ENCODE results near the gene PALM. TPM values are rescaled to one million over a fixed set of nuclear protein-coding genes. Genes with fewer than 3 reads are reported as not detected.

The PALM gene
- total RNA-seq (100 to 1,000 TPM in 5 of 7 donors, 10 to 100 TPM in 2; 36.1 to 169 (median 126) TPM), polyA plus RNA-seq (10 to 100 TPM in 1 of 2 donors, 1 to 10 TPM in 1; 2.9 to 66.9 TPM)
- long read RNA-seq, donor 1, partial matches to known transcripts, result 62 of 68 reads
- long read RNA-seq, donor 1, other reads (novel, unspliced or antisense), result 5 of 68 reads
- long read RNA-seq, donor 2, transcript PALM-201 (8 exons, 2,755 nt), result major isoform, 5 of 7 reads
- long read RNA-seq, donor 2, partial matches to known transcripts, result 0 of 7 reads
- long read RNA-seq, donor 2, other reads (novel, unspliced or antisense), result 0 of 7 reads
- long read RNA-seq, donor 3, transcript PALM-202 (9 exons, 2,725 nt), result major isoform, 34 of 126 reads
- long read RNA-seq, donor 3, partial matches to known transcripts, result 14 of 126 reads
- long read RNA-seq, donor 3, other reads (novel, unspliced or antisense), result 76 of 126 reads

- peak within 1 kb of the TSS; percentile 93 for H3K27ac ChIP-seq
- TF ChIP-seq POLR2A (IDR thresholded peaks at IDR 0.05), result no peak
- TF ChIP-seq, protein P1, sequence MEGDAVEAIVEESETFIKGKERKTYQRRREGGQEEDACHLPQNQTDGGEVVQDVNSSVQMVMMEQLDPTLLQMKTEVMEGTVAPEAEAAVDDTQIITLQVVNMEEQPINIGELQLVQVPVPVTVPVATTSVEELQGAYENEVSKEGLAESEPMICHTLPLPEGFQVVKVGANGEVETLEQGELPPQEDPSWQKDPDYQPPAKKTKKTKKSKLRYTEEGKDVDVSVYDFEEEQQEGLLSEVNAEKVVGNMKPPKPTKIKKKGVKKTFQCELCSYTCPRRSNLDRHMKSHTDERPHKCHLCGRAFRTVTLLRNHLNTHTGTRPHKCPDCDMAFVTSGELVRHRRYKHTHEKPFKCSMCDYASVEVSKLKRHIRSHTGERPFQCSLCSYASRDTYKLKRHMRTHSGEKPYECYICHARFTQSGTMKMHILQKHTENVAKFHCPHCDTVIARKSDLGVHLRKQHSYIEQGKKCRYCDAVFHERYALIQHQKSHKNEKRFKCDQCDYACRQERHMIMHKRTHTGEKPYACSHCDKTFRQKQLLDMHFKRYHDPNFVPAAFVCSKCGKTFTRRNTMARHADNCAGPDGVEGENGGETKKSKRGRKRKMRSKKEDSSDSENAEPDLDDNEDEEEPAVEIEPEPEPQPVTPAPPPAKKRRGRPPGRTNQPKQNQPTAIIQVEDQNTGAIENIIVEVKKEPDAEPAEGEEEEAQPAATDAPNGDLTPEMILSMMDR (IDR thresholded peaks at IDR 0.05), result peak in 1 of 3 donors; percentile 6
- H3K9me3 ChIP-seq, result no peaks in the 10 kb centered on the region
- H3K4me1 ChIP-seq (ENCODE audit: insufficient read depth), result peaks cover 3% of the 10 kb centered on the region
- H3K27me3 ChIP-seq, result no peaks in the 10 kb centered on the region
- WGBS, 3 donors, result 5 to 10% (median 9%) methylated on average over 28 to 77 of the region's 93 CpGs
- peak within 1 kb of the TSS; percentile 80 for H3K4me3 ChIP-seq
- no peaks in the 10 kb centered on the region for H3K36me3 ChIP-seq
- intact Hi-C loops (cut with DNase I), result no loop called here
- DNase-seq, result peak; percentile 52 to 76 (median 70)
These were observed at the start of gene PALM for GRCh38 chr19:708154-709143. PALM (plus strand) TSS chr19:708935; CDS start chr19:709147, 212 bp downstream.

- H3K4me3 ChIP-seq, result peak overlapping the region; percentile 86
These were observed 47.8 kb upstream of the PALM start for GRCh38 chr19:660793-661426.

DNA sequence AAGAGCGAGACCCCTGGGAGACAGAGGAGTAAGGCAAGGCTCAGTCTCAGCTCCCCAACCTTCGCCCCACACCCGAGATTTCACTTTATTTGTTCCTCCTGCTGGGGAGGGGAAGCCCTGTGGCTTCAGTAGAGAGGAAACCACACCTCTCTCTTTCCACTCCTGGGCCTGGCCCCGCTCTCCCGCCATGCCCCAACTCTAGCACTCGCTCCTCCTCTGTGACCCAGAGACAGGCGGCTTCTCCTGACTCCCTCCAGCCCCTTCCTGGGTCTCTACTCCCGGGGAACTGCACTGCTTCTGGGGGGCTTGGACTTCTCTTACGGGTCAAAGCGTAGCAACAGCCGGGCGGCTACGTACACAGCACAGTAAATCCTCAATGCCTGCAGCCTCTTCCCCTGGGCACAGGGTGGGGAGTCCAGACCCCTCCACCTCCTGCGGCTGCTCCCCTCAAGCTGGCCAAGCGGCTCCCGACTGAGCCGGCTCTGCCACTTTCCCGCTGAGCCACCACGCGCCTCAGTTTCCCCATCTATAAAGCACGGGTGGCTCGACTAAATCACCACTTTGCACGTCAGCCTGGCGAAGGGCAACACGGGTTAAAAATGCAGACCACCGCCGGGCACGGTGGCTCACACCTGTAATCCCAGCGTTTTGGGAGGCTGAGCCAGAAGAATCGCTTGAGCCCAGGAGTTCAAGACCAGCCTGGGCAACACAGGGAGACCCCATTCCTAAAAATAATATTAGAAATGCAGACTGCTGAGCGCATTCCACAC is 47.1 kb upstream of the PALM start:
- intact Hi-C loops (cut with DNase I), result loop anchor here in 2 of 4 donors (5.0 to 10.0 kb wide), 2 partner anchors 71 to 233 kb away; partner anchors contain the start of genes MED16 (in 1 of the 2) and RNU6-9 (in 1 of the 2)
- WGBS, 3 donors, result 11 to 22% (median 12%) methylated on average over 31 of the region's 31 CpGs
- Histone ChIP-seq H3K4me1 (ENCODE audit: insufficient read depth) (peaks cover 33% of the 10 kb centered on the region), H3K27ac (peak overlapping the region; percentile 25 to 69), H3K9me3 (no peaks in the 10 kb centered on the region), H3K27me3 (no peaks in the 10 kb centered on the region), H3K4me3 (peak overlapping the region; percentile 86), H3K36me3 (no peaks in the 10 kb centered on the region)
- DNase-seq, result no peak
- TF ChIP-seq EP300 (IDR thresholded peaks at IDR 0.05) (no peak), POLR2A (IDR thresholded peaks at IDR 0.05) (no peak)
- TF ChIP-seq, protein P1 (IDR thresholded peaks at IDR 0.05), result no peak

More at GRCh38 chr19:660793-661426, 47.8 kb upstream of the PALM start:
- intact Hi-C loops (cut with DNase I), result loop anchor here in 2 of 4 donors (5.0 to 10.0 kb wide), 2 partner anchors 71 to 234 kb away; partner anchors contain the start of genes MED16 (in 1 of the 2) and RNU6-9 (in 1 of the 2)
- Histone ChIP-seq H3K27me3 (no peaks in the 10 kb centered on the region), H3K36me3 (no peaks in the 10 kb centered on the region), H3K27ac (peak overlapping the region; percentile 4 to 25), H3K9me3 (no peaks in the 10 kb centered on the region), H3K4me1 (ENCODE audit: insufficient read depth) (peaks cover 33% of the 10 kb centered on the region)
- DNase-seq, result no peak
- 23 to 45% (median 30%) methylated on average over 16 to 20 of the region's 20 CpGs for WGBS, 3 donors
- TF ChIP-seq POLR2A (IDR thresholded peaks at IDR 0.05) (no peak), EP300 (IDR thresholded peaks at IDR 0.05) (no peak)
- TF ChIP-seq, protein P1 (IDR thresholded peaks at IDR 0.05), result no peak
